ENCODE measurements around the gene OR2J3.
"Not testable (repeated sequence)": the region's sequence is repeated elsewhere in the genome, so short reads cannot be mapped to it uniquely, and the experiment has no call there.

Gene OR2J3

DNA sequence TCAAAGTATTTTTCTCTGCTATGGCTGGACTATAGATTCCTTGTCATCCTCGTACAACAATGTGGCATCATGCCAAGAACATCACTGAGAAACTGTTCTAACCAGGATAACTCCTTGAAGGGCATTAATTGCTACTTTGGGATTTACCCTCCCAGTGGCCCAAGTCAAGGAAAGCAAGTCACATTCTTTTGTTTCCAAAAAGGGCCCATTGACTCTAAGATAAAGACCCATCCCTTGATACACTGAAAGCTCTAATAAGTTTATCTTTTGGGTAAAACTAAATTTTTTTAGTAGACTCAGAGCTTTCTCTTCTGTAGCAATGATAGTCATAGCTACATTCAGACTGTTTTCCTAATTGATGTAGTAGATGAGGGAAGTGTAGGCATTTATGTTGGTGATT is at the start of gene OR2J3:
Gene OR2J3 (plus strand): TSS at position 301 of the 400 bp plus-strand sequence. CDS start 3,833 bp downstream, outside the sequence.
- no peak for DNase-seq (ENCODE audit: extremely low read depth in 1 of 2, low read depth in 1 of 2)

DNA sequence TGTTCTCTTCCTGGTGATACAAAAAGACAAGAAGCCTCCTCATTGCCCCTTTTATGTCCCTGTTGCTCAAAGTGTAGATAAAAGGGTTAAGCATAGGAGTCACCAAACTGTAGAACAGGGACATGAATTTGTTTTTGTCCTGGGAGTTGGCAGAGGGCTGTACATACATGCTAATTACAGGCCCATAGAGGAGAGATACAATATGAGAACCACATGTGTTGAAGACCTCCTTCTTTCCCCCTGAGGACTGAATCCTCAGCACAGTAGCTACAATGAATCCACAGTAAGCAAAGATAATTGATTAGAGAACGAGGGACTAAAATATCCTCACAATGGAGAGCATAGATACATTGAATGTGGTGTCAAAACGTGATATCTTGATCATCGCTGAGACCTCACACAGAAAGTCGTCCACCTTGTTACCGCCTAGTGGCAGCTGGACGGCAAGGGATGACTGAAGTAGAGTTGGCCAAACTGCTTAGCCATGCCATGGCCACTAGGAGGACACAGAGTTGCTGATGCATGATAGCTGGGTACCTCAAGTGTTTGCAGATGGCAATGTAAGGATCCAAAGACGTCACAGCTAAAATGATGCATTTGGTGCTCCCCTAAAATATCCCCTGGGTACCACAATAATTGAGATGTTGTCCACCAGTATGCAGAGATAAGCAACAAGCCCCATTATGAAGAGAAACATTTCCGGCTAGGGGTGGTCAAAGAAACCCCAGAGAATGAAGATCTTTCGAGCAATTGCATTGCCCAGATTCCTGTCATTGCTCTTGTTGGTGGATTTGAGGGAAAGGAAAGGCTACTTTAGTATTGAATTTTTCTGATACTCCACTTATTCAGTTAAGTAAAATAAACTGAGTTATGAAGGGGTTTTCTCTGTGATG is 35.8 kb upstream of the OR2J3 start:
- no peak for DNase-seq (ENCODE audit: extremely low read depth in 1 of 2, low read depth in 1 of 2)

- no peak for DNase-seq (ENCODE audit: extremely low read depth in 1 of 2, low read depth in 1 of 2)
These were observed 28.7 kb upstream of the OR2J3 start for GRCh38 chr6:29079203-29079602.

DNA sequence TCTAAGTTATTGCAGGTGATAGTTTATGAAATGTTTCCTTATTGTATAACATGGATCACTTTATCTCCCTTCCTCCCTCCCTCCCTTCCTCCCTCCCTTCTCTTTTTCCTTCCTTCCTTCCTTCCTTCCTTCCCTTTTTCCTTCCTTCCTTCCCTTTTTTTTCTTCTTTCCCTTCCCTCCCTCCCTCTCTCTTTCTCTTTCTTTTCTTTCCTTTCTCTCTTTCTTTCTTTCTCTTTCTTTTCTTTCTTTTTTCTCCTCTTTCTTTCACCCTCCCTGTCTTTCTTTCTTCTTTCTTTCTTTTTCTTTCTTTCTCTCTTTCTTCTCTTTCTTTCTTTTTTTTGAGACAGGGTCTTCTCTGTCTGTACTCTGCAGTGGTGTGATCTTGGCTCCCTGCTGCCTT is 26.5 kb upstream of the OR2J3 start:
- DNase-seq (ENCODE audit: extremely low read depth in 1 of 2, low read depth in 1 of 2), result no peak

DNA sequence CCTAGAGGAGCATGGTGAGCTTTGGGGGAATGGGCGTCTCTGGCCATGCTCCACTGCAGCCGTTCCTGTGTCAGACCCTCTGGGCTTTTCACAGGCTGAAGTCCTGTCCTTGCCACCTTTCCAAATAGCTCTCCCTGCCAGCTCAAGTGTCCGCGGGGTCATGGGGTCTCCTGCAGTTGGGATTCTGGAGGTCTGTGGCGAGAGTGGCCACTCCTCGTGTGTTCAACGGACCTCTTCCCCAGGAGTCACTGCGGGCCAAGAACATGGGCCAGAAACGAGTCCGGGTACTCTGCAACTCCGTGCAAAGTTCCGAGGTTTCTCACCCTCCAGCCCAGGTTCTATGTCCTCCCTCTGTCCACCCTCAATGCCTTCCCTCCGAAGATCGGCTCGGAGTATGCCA is 25.4 kb upstream of the OR2J3 start:
- DNase-seq (ENCODE audit: extremely low read depth in 1 of 2, low read depth in 1 of 2), result no peak

- DNase-seq (ENCODE audit: extremely low read depth in 1 of 2, low read depth in 1 of 2), result no peak
These were observed 20.6 kb upstream of the OR2J3 start, which contains the start of gene OR2B3 for GRCh38 chr6:29087213-29087612. OR2B3 (minus strand) TSS chr6:29087313; CDS start chr6:29087248, 65 bp downstream.

DNA sequence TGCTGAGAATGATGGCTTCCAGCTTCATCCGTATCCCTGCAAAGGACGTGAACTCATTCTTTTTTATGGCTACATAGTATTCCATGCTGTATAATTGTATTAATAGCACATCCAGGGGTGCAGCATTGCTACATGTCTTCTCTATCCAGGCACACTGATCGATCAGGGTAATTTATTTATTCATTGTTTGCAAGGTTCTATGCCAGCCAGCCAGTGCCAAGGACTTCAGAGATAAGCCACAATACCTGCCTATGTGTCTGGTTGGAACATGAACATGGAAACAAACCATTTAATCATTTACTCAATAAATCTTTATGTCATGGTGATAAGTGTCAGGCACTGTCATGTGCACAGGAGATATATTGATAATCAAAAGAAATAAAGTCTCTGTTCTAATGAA is 14.9 kb upstream of the OR2J3 start:
- DNase-seq (ENCODE audit: extremely low read depth in 1 of 2, low read depth in 1 of 2), result no peak

GRCh38 chr6:29097803-29098202 is 10.1 kb upstream of the OR2J3 start:
- DNase-seq (ENCODE audit: extremely low read depth in 1 of 2, low read depth in 1 of 2), result no peak

DNA sequence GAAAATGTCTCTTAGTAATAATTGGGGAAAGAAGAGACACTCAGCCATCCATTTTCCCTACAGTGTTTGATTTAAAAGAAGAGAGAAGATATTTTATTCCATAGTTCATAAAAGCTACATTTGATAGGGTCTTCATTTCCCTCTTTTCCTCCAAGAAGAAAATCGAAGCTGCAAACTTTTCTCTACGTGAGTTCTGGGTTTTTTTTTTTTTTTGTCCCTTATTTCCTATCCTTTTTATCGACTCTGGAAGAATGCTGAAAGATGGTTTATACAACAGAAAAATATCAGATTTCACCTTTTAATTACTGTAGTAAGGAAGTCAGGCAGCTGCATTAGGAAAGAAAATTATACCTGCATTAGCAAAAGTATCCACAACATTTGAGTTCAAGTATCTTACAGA is 8.7 kb upstream of the OR2J3 start, which contains the start of gene OR2J1:
Gene OR2J1 (plus strand): TSS at position 301 of the 400 bp plus-strand sequence. CDS start 1,453 bp downstream, outside the sequence.
- no peak for DNase-seq (ENCODE audit: extremely low read depth in 1 of 2, low read depth in 1 of 2)

DNA sequence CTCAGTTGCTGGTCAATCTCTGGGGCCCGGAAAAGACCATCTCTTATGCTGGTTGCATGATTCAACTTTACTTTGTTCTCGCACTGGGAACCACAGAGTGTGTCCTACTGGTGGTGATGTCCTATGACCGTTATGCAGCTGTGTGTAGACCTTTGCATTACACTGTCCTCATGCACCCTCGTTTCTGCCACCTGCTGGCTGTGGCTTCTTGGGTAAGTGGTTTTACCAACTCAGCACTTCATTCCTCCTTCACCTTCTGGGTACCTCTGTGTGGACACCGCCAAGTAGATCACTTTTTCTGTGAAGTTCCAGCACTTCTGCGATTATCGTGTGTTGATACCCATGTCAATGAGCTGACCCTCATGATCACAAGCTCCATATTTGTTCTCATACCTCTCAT is 4.3 kb downstream of the OR2J3 start:
- no peak for DNase-seq (ENCODE audit: extremely low read depth in 1 of 2, low read depth in 1 of 2)

DNA sequence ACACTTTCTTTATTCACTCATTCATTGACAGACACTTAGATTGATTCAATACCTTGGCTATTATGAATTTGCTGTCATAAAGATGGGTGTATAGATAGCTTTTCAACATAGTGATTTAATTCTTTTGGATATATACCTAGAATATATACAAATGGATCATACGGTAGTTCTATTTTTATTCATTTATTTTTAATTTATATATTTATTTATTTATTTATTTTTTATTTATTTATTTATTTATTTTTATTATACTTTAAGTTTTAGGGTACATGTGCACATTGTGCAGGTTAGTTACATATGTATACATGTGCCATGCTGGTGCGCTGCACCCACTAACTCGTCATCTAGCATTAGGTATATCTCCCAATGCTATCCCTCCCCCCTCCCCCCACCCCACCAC is 7.1 kb downstream of the OR2J3 start:
- DNase-seq (ENCODE audit: extremely low read depth in 1 of 2, low read depth in 1 of 2), result not testable (repeated sequence)

DNA sequence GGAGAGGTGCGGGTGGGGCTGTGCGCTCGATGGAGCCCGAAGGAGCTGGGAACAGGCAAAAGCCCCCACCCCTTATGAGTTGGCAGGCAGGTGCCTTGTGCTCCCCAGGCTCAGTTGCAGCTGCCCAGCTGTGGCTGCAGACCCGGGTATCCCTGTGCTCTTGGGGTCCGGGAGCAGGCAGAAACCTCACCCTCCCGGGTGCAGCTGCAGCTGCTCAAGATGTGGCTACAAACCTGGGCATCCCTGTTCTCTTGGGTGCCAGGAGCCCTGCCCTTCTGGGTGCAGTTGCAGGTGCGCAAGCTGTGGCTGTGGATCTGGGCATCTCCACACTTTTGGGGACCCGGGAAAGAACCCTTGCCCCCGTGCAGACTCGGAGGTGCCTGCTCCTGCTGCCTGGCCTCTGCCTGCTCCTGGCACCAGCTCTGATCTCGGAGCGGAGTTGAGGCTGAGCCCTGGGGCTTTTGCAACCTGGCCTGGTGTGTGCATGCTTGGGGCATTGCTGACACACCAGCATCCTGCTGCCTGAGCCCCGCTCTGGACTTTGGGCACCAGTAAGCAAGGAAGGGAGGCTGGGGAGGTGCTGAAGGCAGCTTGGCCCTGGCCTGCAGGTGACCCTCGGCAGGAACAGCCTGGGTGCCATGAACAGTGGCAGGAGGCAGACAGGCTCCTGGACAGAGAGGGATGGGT is 21.6 kb downstream of the OR2J3 start:
- DNase-seq (ENCODE audit: extremely low read depth in 1 of 2, low read depth in 1 of 2), result no peak

DNA sequence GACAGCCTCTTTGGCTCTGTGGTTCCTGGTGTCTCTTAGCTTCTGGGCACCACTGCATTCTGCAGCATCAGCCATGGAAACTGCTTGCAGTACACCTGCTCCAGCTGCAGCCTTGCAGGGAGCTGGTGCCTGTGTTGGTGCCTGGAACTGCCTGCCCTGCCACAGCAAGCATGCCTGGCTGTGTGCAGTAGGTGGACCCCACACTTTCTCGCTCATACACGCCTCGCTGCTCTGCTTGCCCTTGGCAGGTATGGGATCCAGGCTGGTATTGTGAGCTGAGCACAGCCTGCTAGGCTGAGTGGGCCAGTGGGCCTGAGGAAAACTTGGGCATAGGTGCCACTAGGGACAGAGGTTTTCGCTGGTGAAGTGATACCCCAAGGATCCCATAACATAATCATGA is 22.8 kb downstream of the OR2J3 start:
- no peak for DNase-seq (ENCODE audit: extremely low read depth in 1 of 2, low read depth in 1 of 2)

DNA sequence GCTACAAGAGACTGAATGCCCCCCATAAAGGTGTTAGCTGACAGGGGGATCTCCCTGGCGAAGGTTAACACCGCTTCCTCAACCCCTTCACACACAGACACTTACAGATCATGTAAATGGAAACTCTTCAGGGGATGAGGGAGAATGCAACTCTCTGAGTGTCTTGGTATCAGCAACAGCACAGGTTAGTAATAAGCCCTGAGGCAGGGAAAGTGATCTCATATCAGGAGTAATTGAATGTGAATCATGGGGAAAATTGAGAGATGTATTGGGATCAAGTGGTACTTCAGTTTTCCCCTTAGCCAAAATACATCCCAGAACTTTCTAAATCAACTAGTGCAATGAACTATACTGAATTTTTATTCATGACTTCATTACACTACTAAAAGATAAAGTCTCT is 23.8 kb downstream of the OR2J3 start:
- DNase-seq (ENCODE audit: extremely low read depth in 1 of 2, low read depth in 1 of 2), result no peak

GRCh38 chr6:29137724-29138123 is 29.9 kb downstream of the OR2J3 start:
- no peak for DNase-seq (ENCODE audit: extremely low read depth in 1 of 2, low read depth in 1 of 2)

DNA sequence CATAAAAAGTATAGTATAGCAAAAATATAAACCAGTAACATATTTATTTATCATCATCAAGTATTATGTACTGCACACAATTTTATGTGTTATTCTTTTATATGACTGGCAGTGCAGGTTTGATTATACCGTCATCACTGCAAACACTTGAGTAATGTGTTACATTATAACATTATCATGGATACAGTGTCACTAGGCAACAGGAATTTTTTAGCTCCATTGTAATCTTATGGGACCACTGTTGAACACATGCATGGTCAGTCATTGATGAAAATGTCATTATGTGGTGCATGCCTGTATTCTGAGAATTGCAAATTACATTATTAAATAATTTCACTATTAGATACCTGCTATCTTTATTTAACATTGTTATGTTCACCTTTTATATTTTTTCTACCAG is 33.7 kb downstream of the OR2J3 start:
- no peak for DNase-seq (ENCODE audit: extremely low read depth in 1 of 2, low read depth in 1 of 2)

- no peak for DNase-seq (ENCODE audit: extremely low read depth in 1 of 2, low read depth in 1 of 2)
These were observed 34.5 kb downstream of the OR2J3 start for GRCh38 chr6:29142309-29142708.

DNA sequence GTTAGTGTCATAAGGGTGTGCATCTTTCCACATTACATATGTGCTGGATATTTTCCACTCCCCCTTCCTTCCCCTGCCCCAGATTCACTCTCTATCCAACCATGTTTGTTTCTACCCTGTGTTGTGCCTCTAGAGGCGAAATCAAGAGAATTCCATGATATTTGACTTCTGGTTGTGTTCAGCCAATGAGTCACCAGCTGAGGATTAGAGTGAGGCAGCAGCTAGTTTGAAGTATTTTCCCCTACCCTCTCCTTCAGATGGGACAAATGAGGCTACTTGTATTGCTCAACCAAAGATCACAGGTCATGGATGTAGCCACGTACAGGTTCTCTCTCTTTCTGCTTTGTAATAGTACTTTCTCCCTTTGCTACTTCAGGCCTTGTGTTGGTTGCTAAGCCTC is 38.3 kb downstream of the OR2J3 start:
- DNase-seq (ENCODE audit: extremely low read depth in 1 of 2, low read depth in 1 of 2), result no peak

DNA sequence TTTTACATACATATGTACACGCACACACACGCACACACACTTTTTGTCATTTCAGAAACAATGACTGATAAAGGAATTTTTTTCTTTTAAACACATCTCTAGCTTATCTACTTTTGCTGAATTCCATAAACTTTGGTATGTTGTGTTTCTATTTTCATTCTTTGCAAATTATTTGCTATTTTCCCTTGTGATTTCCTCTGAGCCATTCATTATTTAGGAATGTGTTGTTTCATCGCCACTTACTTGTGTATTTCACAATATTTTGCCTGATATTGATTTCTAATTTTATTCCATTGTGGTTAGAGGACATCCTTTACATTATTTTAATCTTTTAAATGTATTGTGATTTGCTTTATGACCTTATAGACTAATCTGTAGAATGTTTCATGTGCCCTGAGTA is 39.2 kb downstream of the OR2J3 start:
- DNase-seq (ENCODE audit: extremely low read depth in 1 of 2, low read depth in 1 of 2), result no peak

GRCh38 chr6:29149444-29149843 is 41.6 kb downstream of the OR2J3 start:
- not testable (repeated sequence) for DNase-seq (ENCODE audit: extremely low read depth in 1 of 2, low read depth in 1 of 2)

GRCh38 chr6:29153083-29153482 is 45.2 kb downstream of the OR2J3 start:
- DNase-seq (ENCODE audit: extremely low read depth in 1 of 2, low read depth in 1 of 2), result no peak

DNA sequence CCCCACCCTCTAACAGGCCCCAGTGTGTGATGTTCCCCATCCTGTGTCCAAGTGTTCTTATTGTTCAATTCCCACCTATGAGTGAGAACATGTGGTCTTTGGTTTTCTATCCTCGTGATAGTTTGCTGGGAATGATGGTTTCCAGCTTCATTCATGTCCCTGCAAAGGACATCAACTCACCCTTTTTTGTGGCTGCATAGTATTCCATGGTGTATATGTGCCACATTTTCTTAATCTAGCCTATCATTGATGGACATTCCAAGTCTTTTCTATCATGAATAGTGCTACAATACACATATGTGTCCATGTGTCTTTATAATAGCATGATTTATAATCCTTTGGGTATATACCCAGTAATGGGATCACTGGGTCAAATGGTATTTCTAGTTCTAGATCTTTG is 47.3 kb downstream of the OR2J3 start:
- not testable (repeated sequence) for DNase-seq (ENCODE audit: extremely low read depth in 1 of 2, low read depth in 1 of 2)

Measured in activated CD8-positive, alpha-beta memory T cell treated with anti-CD3 and anti-CD28 coated beads for 1 hour (primary cell).